GM21786 (cell line): ENCODE measurements around the gene ANKRD33B.
A peak's percentile ranks its signal among the peaks of the same experiment; 100 is the strongest.
"Not testable (repeated sequence)": the region's sequence is repeated elsewhere in the genome, so short reads cannot be mapped to it uniquely, and the experiment has no call there.

Experiments
- ATAC-seq: cut with Tn5 transposase; IDR thresholded peaks from one replicate; pipeline ENCODE4 v1.9.1; 2021; ENCODE audit not compliant: unreplicated experiment

The ANKRD33B gene

DNA sequence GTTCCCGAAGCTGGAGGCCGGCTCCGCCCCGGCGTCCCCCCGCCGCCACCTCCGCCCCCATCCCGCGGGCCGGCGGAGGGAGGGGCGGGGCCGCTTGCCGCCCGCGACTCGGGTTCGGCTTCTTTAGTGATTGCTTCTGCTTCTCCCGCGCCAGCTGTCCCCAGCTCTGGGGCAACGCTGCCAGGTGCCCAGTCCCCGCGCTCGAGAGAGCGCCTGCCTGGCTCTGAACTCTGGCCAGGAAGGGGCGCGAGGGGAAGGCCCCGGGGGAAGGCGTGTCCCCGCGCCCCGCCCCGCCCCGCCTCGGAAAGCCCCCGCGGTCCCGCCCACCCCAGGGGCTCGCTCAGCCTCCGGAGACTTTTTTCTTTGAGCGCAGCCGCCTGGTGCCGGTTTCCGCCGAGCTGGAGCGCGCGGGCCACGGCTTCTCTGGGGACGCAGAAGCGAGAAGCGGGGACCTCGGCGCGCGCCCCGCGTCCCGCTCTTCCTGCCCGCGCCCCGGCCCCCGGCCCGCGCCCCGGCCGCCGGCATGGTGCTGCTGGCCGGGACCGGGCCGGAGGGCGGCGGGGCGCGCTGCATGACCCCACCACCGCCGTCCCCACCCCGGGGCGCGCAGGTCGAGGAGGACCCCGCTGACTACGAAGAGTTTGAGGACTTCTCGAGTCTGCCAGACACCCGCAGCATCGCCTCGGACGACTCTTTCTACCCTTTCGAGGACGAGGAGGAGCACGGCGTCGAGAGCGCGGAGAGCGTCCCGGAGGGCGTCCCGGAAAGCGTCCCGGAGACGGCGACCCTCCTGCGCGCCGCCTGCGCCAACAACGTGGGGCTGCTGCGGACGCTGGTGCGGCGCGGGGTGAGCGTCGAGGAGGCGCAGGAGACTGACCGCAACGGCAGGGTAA, at the start of gene ANKRD33B:
ANKRD33B (plus strand) TSS at position 126 of the 893 bp plus-strand sequence; CDS start at position 524, 398 bp downstream.
- peak; percentile 46 for ATAC-seq

DNA sequence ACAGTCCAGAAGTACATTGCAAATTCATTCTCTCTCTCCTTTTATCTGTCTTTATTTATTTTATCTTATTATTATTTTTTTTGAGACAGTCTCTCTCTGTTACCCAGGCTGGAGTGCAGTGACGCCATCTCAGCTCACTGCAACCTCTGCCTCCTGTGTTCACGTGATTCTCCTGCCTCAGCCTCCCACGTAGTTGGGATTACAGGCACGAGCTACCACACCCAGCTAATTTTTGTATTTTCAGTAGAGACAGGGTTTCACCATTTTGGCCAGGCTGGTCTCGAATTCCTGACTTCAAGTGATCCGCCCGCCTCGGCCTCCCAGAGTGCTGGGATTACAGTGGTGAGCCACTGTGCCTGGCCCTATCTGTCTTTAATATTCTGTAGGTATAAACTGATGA, 49.3 kb upstream of the ANKRD33B start:
- ATAC-seq = not testable (repeated sequence)

- no peak for ATAC-seq
These were observed 48.4 kb upstream of the ANKRD33B start for GRCh38 chr5:10515492-10515891.

DNA sequence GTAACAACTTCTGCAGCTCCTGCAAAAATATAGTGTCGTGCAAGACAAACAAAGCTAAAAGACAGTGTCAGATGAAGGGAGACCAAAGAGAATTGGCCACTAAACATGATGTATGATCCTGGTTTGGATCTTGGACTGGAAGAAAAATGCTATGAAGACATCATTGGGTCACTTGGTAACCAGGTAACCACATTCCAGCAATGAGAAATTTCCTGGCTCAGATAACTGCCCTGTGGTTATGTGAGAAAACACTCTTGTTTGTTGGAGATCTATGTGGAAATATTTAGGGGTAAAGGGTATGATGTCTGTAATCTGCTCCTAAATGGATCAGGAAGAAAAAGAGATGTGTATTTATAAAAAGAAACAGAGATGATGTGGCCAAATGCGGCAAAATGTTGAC, 45.5 kb upstream of the ANKRD33B start:
- no peak for ATAC-seq

DNA sequence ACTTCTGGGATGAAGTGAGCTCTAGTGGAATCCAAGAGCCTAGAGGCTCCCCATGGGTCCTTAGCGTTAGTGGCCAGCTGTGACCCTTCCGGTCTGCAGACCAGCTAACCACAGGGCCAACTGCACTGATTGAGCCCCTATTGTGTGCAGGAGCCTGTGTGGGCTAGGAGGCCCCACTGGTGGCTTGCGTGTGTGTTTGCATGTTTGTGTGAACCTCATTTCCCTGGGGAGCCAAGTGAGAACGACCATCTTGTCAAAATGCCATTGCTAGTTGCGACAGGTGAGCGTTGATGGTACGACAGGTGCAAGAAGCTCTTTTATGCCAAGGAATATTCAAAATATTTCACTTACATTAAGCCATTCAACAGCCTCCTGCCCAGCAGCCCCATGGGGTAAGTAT, 44.1 kb upstream of the ANKRD33B start:
- no peak for ATAC-seq

DNA sequence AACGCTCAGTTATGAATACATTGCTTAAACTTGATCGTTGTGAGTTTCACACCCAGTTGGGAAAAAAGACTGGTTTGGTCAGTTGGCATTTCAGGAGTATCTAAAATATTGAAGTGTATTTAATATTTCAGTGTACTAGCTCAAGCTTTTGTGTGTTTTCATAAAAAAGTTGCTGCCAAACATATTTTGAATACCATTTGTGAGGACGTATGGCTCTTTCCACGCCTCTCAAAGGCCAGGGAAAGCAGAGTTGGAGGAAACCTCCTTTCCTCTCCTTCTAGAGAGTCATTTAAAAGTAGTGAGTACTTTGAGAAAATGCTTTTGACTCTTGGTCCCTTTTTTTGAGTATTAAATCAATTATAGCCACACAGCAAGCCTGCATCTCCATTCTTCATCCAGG, 43.2 kb upstream of the ANKRD33B start:
- no peak for ATAC-seq

GRCh38 chr5:10521466-10522223, 42.2 kb upstream of the ANKRD33B start:
- ATAC-seq = no peak

- no peak for ATAC-seq
These were observed 41.7 kb upstream of the ANKRD33B start for GRCh38 chr5:10522224-10522611.

GRCh38 chr5:10524376-10525123, 39.3 kb upstream of the ANKRD33B start:
- ATAC-seq = no peak

- peak; percentile 39 for ATAC-seq
These were observed 38.8 kb upstream of the ANKRD33B start for GRCh38 chr5:10525124-10525495.

GRCh38 chr5:10527281-10527950, 36.5 kb upstream of the ANKRD33B start:
- no peak for ATAC-seq

GRCh38 chr5:10528056-10528816, 35.6 kb upstream of the ANKRD33B start:
- no peak for ATAC-seq

DNA sequence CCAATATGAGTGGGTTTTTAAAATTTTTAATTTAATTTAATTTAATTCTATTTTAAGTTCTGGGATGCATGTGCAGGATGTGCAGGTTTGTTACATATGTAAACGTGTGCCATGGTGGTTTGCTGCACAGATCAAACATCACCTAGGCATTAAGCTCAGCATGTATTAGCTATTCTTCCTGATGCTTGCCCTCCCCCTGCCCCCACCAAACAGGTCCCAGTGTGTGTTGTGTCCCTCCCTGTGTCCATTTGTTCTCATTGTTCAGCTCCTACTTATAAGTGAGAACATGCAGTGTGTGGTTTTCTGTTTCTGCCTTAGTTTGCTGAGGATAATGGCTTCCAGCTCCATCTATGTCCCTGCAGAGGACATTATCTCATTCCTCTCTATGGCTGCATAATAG, 35.0 kb upstream of the ANKRD33B start:
- ATAC-seq = no peak

- ATAC-seq = no peak
These were observed 33.1 kb upstream of the ANKRD33B start for GRCh38 chr5:10530601-10531320.

DNA sequence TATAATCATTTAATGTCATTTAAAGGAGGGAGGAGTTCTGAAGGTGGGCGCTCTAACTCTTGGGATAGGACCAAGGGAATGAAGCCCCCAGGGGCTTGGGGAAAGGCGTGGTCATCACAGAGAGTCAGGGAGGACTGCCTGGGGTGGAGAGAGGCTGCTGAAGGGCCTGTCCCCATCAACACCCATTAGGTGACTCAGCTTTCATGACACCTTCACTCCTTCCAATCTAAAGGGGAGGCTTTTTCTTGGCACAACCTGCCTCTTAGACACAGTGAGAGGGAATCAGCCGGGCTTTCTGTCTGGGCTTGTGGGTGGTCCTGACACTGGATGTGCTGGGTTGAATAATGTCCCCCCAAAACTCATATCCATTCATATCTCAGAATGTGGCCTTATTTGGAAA, 31.4 kb upstream of the ANKRD33B start:
- ATAC-seq = no peak

GRCh38 chr5:10533226-10533625, 30.6 kb upstream of the ANKRD33B start:
- ATAC-seq = no peak

DNA sequence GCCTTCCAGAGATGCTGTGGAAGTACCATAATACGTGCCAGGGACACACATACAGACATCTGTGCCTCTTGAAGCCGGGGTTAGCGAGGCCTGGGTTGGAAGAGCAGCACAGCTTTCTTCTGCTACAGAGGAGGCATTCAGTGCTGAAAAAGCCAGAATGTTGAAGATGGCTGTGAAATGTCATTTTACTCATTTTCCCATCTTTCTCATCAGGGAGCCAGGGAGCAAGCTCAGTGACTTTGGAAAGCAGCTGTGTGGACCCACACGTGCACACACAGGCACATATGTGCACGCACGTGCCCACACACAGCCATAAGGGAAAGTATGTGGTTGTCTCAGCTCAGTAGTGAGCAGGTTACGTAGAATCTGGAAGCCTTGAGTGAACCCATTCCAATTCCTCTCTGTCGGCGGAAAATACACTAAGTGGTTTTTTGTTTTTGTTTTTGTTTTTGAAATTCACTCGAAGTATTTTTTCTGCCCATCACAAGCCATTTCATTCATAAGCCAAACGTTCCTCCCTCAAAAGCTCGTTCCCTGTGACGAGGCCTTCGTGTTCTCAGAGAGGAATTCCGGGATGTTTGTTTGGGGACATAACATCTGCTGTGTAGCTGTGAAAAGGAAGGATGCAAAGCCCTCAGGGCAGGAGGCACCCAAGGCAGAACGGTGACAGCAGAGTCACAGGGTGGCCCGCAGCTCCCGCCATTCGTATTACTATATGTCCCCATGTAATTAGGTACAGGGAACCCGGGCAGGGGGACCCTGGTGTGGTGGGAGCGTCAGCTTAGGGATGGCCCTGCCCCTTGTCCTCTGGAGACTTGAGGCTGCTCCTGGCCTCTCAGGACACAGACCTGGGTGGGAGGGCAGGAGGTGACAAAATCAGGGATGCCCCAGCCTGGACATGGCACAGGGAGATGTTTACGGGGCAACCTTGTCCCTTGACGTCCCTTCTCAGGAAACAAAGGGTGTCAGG, 29.0 kb upstream of the ANKRD33B start:
- ATAC-seq = no peak

GRCh38 chr5:10536511-10536910, 27.4 kb upstream of the ANKRD33B start:
- peak; percentile 6 for ATAC-seq
